Measurements from ENCODE around the gene KIRREL3. TPM values are rescaled to one million over a fixed set of nuclear protein-coding genes. Genes with fewer than 3 reads are reported as not detected.

KIRREL3 gene
- total RNA-seq, 1 experiment from 2014 or later = 2.2 TPM

GRCh38 chr11:126904520-126904919 lies 96.0 kb downstream of the KIRREL3 start:
- Histone ChIP-seq H3K27me3 (ENCODE audit: insufficient read depth, low read depth) (peaks cover 49% of the 10 kb centered on the region), H4K20me1 (ENCODE audit: insufficient read depth) (no peaks in the 10 kb centered on the region), H3K4me3 (no peak overlapping the region), H3K9me3 (ENCODE audit: insufficient read depth, low read depth) (no peaks in the 10 kb centered on the region), H3K4me1 (replicated peaks; ENCODE audit: insufficient read depth) (no peaks in the 10 kb centered on the region), H3F3A (ENCODE audit: insufficient read depth, low read depth) (no peaks in the 10 kb centered on the region), H3K9me2 (ENCODE audit: insufficient read depth) (no peaks in the 10 kb centered on the region), H2AFZ (no peak overlapping the region), H3K27ac (no peak overlapping the region), H3K79me2 (ENCODE audit: low read depth) (no peaks in the 10 kb centered on the region), H3K36me3 (ENCODE audit: low read depth) (no peaks in the 10 kb centered on the region), H3K4me2 (no peak overlapping the region)
- POLR2A ChIA-PET (ENCODE audit: unreplicated experiment) = no interaction called here
- TF ChIP-seq, protein P1, sequence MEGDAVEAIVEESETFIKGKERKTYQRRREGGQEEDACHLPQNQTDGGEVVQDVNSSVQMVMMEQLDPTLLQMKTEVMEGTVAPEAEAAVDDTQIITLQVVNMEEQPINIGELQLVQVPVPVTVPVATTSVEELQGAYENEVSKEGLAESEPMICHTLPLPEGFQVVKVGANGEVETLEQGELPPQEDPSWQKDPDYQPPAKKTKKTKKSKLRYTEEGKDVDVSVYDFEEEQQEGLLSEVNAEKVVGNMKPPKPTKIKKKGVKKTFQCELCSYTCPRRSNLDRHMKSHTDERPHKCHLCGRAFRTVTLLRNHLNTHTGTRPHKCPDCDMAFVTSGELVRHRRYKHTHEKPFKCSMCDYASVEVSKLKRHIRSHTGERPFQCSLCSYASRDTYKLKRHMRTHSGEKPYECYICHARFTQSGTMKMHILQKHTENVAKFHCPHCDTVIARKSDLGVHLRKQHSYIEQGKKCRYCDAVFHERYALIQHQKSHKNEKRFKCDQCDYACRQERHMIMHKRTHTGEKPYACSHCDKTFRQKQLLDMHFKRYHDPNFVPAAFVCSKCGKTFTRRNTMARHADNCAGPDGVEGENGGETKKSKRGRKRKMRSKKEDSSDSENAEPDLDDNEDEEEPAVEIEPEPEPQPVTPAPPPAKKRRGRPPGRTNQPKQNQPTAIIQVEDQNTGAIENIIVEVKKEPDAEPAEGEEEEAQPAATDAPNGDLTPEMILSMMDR (conservative IDR thresholded peaks at IDR 0.05) = no peak
- no peak for TF ChIP-seq EZH2 (IDR thresholded peaks at IDR 0.05; ENCODE audit: low read depth)
- no peak for DNase-seq
- intact Hi-C loops (cut with micrococcal nuclease; ENCODE audit: unreplicated experiment) = no loop called here
- BruUV-seq (replicated peaks) = no TSS peak
- CTCF ChIA-PET = no interaction called here

DNA sequence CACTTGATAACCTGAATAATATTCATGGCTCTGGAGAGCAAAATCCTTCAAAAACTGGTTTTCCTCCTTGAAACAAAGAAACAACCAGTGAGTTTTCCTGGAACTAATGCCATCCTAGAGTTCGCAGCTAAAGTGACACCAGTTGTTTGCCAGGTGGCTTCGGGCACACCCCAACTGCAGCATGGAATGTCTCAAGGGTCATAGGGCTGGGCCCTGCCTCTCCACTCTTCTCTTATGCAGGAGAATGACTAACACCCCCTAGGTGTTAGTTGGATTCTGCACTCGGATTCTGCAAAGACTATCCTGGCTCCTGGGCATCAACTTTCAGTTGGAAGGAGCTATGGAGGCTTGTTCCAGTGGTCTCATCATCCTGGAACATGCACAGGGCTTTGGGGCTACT lies 98.8 kb downstream of the KIRREL3 start:
- DNase-seq = peak in 1 of 2 experiments; percentile 8
- ChIA-PET CTCF (interaction anchor here (0.6 kb wide), 2 partner anchors 35 to 295 kb away, joined by 3 to 5 read pairs; no protein-coding TSS in a partner anchor), POLR2A (ENCODE audit: unreplicated experiment) (no interaction called here)
- BruUV-seq (replicated peaks) = no TSS peak
- Histone ChIP-seq H3K27ac (no peak overlapping the region), H3K36me3 (ENCODE audit: low read depth) (no peaks in the 10 kb centered on the region), H3K4me1 (replicated peaks; ENCODE audit: insufficient read depth) (no peaks in the 10 kb centered on the region), H3K27me3 (ENCODE audit: insufficient read depth, low read depth) (peaks cover 33% of the 10 kb centered on the region), H3K9me2 (ENCODE audit: insufficient read depth) (no peaks in the 10 kb centered on the region), H3K4me2 (no peak overlapping the region), H3K79me2 (ENCODE audit: low read depth) (no peaks in the 10 kb centered on the region), H3K4me3 (no peak overlapping the region), H4K20me1 (ENCODE audit: insufficient read depth) (no peaks in the 10 kb centered on the region), H3K9me3 (ENCODE audit: insufficient read depth, low read depth) (no peaks in the 10 kb centered on the region), H3F3A (ENCODE audit: insufficient read depth, low read depth) (no peaks in the 10 kb centered on the region), H2AFZ (no peak overlapping the region)
- TF ChIP-seq, protein P1 (conservative IDR thresholded peaks at IDR 0.05) = no peak
- TF ChIP-seq EZH2 (IDR thresholded peaks at IDR 0.05; ENCODE audit: low read depth) = no peak
- intact Hi-C loops (cut with micrococcal nuclease; ENCODE audit: unreplicated experiment) = no loop called here

DNA sequence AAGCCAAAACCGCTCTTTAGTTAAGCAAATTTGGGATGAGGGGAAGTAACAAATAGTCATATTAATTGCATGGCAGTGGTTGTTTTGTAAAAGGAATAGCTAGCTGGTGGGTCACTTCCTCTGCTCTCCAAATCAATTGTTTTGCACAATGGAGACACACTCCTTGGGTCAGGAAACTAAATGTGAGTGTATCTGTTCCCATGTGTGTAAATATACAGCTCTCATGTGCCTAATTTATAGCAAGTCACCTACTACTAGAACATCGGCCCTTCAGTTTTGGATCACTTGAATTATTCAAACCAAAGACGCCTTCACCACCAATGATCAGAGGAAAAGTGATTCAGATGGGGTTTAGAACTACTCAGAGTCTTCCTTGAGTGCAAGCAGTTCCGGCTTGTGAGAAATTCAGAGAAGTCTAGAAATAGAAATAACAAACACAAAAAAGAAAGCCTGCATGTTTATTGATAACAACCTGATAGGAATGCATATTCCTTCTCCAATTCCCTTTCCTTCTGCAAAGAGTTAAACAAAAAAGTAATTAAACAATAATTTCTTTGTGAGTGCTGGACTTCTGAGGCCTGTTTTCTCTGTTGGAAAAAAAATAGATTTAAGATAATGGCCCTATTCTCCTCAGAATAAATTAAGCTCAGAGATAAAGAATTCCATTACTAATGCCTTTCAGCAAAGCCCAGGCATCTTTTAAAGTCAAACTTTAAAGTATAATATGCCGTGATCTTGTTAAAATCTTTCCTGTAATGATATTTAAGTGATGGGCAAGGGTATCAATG lies 100.4 kb downstream of the KIRREL3 start:
- no TSS peak for BruUV-seq (replicated peaks)
- Histone ChIP-seq H3K36me3 (ENCODE audit: low read depth) (no peaks in the 10 kb centered on the region), H2AFZ (no peak overlapping the region), H3K9me2 (ENCODE audit: insufficient read depth) (no peaks in the 10 kb centered on the region), H4K20me1 (ENCODE audit: insufficient read depth) (no peaks in the 10 kb centered on the region), H3K27me3 (ENCODE audit: insufficient read depth, low read depth) (peaks cover 16% of the 10 kb centered on the region), H3K27ac (no peak overlapping the region), H3K4me1 (replicated peaks; ENCODE audit: insufficient read depth) (no peaks in the 10 kb centered on the region), H3K9me3 (ENCODE audit: insufficient read depth, low read depth) (no peaks in the 10 kb centered on the region), H3F3A (ENCODE audit: insufficient read depth, low read depth) (no peaks in the 10 kb centered on the region), H3K4me3 (no peak overlapping the region), H3K4me2 (no peak overlapping the region), H3K79me2 (ENCODE audit: low read depth) (no peaks in the 10 kb centered on the region)
- intact Hi-C loops (cut with micrococcal nuclease; ENCODE audit: unreplicated experiment) = no loop called here
- DNase-seq = no peak
- TF ChIP-seq EZH2 (IDR thresholded peaks at IDR 0.05; ENCODE audit: low read depth) = no peak
- TF ChIP-seq, protein P1 (conservative IDR thresholded peaks at IDR 0.05) = no peak
- POLR2A ChIA-PET (ENCODE audit: unreplicated experiment) = no interaction called here
- CTCF ChIA-PET = no interaction called here
